IMR-90 (cell line): ENCODE data around the gene CCL20. TPM values are rescaled to one million over a fixed set of nuclear protein-coding genes. Genes with fewer than 3 reads are reported as not detected.

Source experiments
- MAZ ChIP-seq: IDR thresholded peaks from 2 replicates; pipeline ENCODE4 v1.6.1; 2012; ENCODE audit warnings: low read depth, mild to moderate bottlenecking, low read length, improper control_type of control experiment, moderate library complexity, borderline replicate concordance
- POLR2A ChIP-seq: IDR thresholded peaks from 2 replicates; pipeline ENCODE4 v1.6.1; 2012; ENCODE audit warnings: mild to moderate bottlenecking, low read depth, low read length
- microRNA-seq, 2 experiments: library from miRNA; stranded (forward) in 1 of 2; unstranded in 1 of 2; fragments of 10-50 nt in 1 of 2; fragments of <30 nt in 1 of 2; gene quantifications in 1 of 2; microRNA quantifications in 1 of 2; one replicate each; pipeline versions ENCODE3 to v1.1.0; 2013 to 2020; ENCODE audit not compliant: insufficient read depth in 1 of 2, insufficient read length in 1 of 2, unreplicated experiment in 1 of 2
- polyA plus RNA-seq, 3 experiments: library from polyadenylated mRNA; depleted of rRNA; stranded (reverse); fragments of >200 nt; gene quantifications; 2 replicates each; pipeline ENCODE4 v1.2.3, GENCODE V29; 2012; ENCODE audit warnings: low replicate concordance in 1 of 3
- small RNA-seq, 5 experiments: library from RNA; depleted of rRNA; stranded (forward); fragments of <200 nt; gene quantifications; one replicate each; pipeline ENCODE3, GENCODE V24; 2012
- total RNA-seq: library from RNA; depleted of rRNA; stranded (reverse); fragments of >200 nt; gene quantifications from 2 replicates; pipeline ENCODE4 v1.2.3, GENCODE V29; 2012; rRNA removed

Gene CCL20
- total and polyA plus RNA-seq, 2 of the 4 experiments (the other 2 are of a cell fraction) = not detected

- no peak for TF ChIP-seq MAZ
- TF ChIP-seq POLR2A = no peak
Observed at GRCh38 chr2:227865291-227865690, 51.6 kb downstream of the CCL20 start (continued).

Small RNAs within 50 kb of the gene (microRNA-seq; reads per million reads assigned to microRNA genes)
- gene SNRPGP8 (ENCODE audit: insufficient read depth, insufficient read length) = not detected

Small RNAs within 50 kb of the gene (small RNA-seq; reads per million reads assigned to genes)
- 0 reads per million in 5 experiments for gene SNRPGP8

Other genes with a start within 250 kb of the CCL20 start
- gene SCYGR2, start 214.9 kb upstream of the CCL20 start, total RNA-seq = not detected in 2 replicates
- not detected in 2 replicates for gene SCYGR2, start 214.9 kb upstream of the CCL20 start, polyA plus RNA-seq (2012; rRNA removed)
- gene SCYGR3, start 199.0 kb upstream of the CCL20 start, total RNA-seq = not detected in 2 replicates
- not detected in 2 replicates for gene SCYGR3, start 199.0 kb upstream of the CCL20 start, polyA plus RNA-seq (2012; rRNA removed)
- gene SCYGR4, start 196.3 kb upstream of the CCL20 start, total RNA-seq = not detected in 2 replicates
- gene SCYGR4, start 196.3 kb upstream of the CCL20 start, polyA plus RNA-seq (2012; rRNA removed) = not detected in 2 replicates
- not detected in 2 replicates for gene SCYGR5, start 147.0 kb upstream of the CCL20 start, total RNA-seq
- gene SCYGR5, start 147.0 kb upstream of the CCL20 start, polyA plus RNA-seq (2012; rRNA removed) = not detected in 2 replicates
- under 0.01 TPM in 1 of 2 replicates, not detected in the other for gene SLC19A3, start 95.8 kb upstream of the CCL20 start, total RNA-seq
- gene SLC19A3, start 95.8 kb upstream of the CCL20 start, polyA plus RNA-seq (2012; rRNA removed) = not detected in 2 replicates
- not detected in 2 replicates for gene SCYGR6, start 89.1 kb upstream of the CCL20 start, total RNA-seq
- not detected in 2 replicates for gene SCYGR6, start 89.1 kb upstream of the CCL20 start, polyA plus RNA-seq (2012; rRNA removed)
- not detected in 2 replicates for gene SCYGR7, start 85.5 kb upstream of the CCL20 start, total RNA-seq
- not detected in 2 replicates for gene SCYGR7, start 85.5 kb upstream of the CCL20 start, polyA plus RNA-seq (2012; rRNA removed)
- not detected in 2 replicates for gene SCYGR8, start 67.9 kb upstream of the CCL20 start, total RNA-seq
- gene SCYGR8, start 67.9 kb upstream of the CCL20 start, polyA plus RNA-seq (2012; rRNA removed) = not detected in 2 replicates
- 1.4 TPM in 2 replicates for gene DAW1, start 57.8 kb downstream of the CCL20 start, total RNA-seq
- gene DAW1, start 57.8 kb downstream of the CCL20 start, polyA plus RNA-seq (2012; rRNA removed) = 0.86 and 0.93 TPM in 2 replicates